Measurements from ENCODE around the gene GAK. TPM values are rescaled to one million over a fixed set of nuclear protein-coding genes. Genes with fewer than 3 reads are reported as not detected.

GAK gene
- total RNA-seq, 3 donors from 2014 or later (not counting 1 experiment from before 2014, with no cell fraction given) = 349 to 358 (median 349) TPM

DNA sequence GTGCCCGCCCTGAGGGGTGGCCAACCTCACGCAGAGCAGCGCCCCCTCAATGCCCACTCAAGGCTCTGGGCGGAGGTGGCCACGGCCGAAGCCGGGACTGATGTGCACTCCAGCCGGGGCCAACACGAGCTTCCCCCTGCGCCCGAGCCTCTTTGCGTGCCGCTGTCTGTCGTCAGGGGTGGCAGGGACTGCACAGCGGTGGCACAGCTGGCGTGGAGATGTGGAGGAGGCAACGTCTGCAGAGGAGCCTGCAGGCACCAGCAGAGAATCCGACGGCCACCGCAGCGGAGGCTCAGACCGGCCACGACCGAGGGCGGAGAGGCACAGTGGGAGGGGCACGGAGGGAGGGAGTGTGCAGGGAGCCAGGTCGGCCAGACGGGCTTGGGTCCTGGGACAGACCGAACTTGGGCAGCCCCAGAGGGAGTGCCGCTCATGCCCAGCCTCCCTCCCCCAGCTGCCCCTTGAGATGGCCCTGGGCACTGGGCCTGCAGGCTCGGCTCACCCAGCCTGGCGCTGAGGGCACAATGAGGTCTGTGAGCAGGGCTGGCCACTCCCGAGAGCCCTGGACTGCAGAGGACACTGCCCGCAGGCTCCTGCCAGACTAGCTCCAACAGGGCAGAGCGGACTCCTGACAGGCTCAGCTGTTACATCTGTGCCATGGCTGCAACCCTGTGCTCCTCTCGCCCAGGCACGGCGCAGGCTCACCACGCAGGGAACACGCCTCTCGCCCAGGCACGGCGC is 59.7 kb downstream of the GAK start:
- TF ChIP-seq, protein P1, sequence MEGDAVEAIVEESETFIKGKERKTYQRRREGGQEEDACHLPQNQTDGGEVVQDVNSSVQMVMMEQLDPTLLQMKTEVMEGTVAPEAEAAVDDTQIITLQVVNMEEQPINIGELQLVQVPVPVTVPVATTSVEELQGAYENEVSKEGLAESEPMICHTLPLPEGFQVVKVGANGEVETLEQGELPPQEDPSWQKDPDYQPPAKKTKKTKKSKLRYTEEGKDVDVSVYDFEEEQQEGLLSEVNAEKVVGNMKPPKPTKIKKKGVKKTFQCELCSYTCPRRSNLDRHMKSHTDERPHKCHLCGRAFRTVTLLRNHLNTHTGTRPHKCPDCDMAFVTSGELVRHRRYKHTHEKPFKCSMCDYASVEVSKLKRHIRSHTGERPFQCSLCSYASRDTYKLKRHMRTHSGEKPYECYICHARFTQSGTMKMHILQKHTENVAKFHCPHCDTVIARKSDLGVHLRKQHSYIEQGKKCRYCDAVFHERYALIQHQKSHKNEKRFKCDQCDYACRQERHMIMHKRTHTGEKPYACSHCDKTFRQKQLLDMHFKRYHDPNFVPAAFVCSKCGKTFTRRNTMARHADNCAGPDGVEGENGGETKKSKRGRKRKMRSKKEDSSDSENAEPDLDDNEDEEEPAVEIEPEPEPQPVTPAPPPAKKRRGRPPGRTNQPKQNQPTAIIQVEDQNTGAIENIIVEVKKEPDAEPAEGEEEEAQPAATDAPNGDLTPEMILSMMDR (IDR thresholded peaks at IDR 0.05) = no peak
- Mint-ChIP-seq H3K9me3 (no peaks in the 10 kb centered on the region), H3K27me3 (ENCODE audit: low read depth in 2 of 2) (no peaks in the 10 kb centered on the region), H3K4me1 (peaks cover 0 to 10% of the 10 kb centered on the region in 2 donors), H3K27ac (no peak overlapping the region), H3K4me3 (no peak overlapping the region), H3K36me3 (peaks cover 16% of the 10 kb centered on the region)
- intact Hi-C loops (cut with micrococcal nuclease) = no loop called here
- DNase-seq = no peak
- WGBS (ENCODE audit: insufficient coverage) = 97% methylated on average over 43 of the region's 43 CpGs
- H3K9me3 ChIP-seq (ENCODE audit: control insufficient read depth, insufficient read depth, low read length) = no peaks in the 10 kb centered on the region
- peaks cover 61% of the 10 kb centered on the region for H3K36me3 ChIP-seq (ENCODE audit: control insufficient read depth, insufficient read depth, low read length)
- no peaks in the 10 kb centered on the region for H3K27me3 ChIP-seq (ENCODE audit: control insufficient read depth, insufficient read depth, low read length)
- ATAC-seq = peak in 1 of 3 donors; percentile 14
- H3K4me3 ChIP-seq (ENCODE audit: low read length) = no peak overlapping the region
- H3K4me1 ChIP-seq (ENCODE audit: control insufficient read depth, insufficient read depth, low read length) = no peaks in the 10 kb centered on the region
- H3K27ac ChIP-seq (ENCODE audit: low read length) = no peak overlapping the region

DNA sequence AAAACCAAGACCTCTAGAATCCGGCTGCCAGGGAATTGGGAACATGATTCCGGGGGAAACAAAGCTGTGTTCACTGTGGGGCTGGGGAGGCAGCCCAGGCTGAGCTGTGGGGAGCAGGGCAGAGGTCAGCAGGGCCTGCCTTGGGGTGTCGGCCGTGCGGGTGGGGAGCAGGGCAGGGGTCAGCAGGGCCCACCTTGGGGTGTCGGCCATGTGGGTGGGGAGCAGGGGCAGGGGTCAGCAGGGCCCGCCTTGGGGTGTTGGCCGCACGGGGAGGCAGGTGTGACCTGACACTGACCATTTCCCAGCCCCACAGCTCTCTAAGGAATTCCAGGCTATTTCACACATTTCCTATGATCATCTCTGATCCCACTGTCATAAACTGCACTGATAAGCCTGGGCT is 60.6 kb downstream of the GAK start:
- Mint-ChIP-seq H3K4me3 (no peak overlapping the region), H3K9me3 (no peaks in the 10 kb centered on the region), H3K27ac (no peak overlapping the region), H3K36me3 (peaks cover 16% of the 10 kb centered on the region), H3K27me3 (ENCODE audit: low read depth in 2 of 2) (no peaks in the 10 kb centered on the region), H3K4me1 (peaks cover 0 to 10% of the 10 kb centered on the region in 2 donors)
- intact Hi-C loops (cut with micrococcal nuclease) = no loop called here
- ATAC-seq (no peak), DNase-seq (no peak)
- no peaks in the 10 kb centered on the region for H3K27me3 ChIP-seq (ENCODE audit: control insufficient read depth, insufficient read depth, low read length)
- H3K4me3 ChIP-seq (ENCODE audit: low read length) = no peak overlapping the region
- WGBS (ENCODE audit: insufficient coverage) = 93% methylated on average over 9 of the region's 9 CpGs
- H3K27ac ChIP-seq (ENCODE audit: low read length) = no peak overlapping the region
- peaks cover 64% of the 10 kb centered on the region for H3K36me3 ChIP-seq (ENCODE audit: control insufficient read depth, insufficient read depth, low read length)
- TF ChIP-seq, protein P1 (IDR thresholded peaks at IDR 0.05) = no peak
- no peaks in the 10 kb centered on the region for H3K4me1 ChIP-seq (ENCODE audit: control insufficient read depth, insufficient read depth, low read length)
- no peaks in the 10 kb centered on the region for H3K9me3 ChIP-seq (ENCODE audit: control insufficient read depth, insufficient read depth, low read length)

DNA sequence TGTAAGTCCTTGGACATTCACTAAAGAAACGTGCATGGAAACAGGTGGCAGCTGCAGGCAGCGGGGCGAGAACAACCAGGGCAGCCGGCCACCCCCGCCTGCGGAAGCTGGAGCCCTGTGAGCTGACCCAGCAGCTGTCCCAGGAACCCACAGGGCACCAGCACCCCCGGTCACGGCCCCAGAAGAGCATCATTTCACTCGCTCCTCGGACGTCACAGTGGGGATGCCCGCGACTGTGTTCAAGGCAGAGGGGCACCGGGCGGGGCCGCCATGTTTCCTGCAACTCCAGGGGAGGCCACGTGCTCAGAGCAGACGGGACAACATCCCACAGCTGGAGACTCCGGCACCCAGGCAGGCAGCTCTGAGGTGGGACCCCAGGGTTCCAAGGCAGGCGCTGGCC is 61.2 kb downstream of the GAK start:
- H3K27ac Mint-ChIP-seq = no peak overlapping the region
- WGBS (ENCODE audit: insufficient coverage) = 97% methylated on average over 20 of the region's 20 CpGs
- no peak for DNase-seq
- H3K36me3 Mint-ChIP-seq = peaks cover 16% of the 10 kb centered on the region
- H3K27me3 ChIP-seq (ENCODE audit: control insufficient read depth, insufficient read depth, low read length) = no peaks in the 10 kb centered on the region
- H3K4me1 Mint-ChIP-seq = peaks cover 0 to 14% of the 10 kb centered on the region in 2 donors
- no peak overlapping the region for H3K4me3 Mint-ChIP-seq
- no peaks in the 10 kb centered on the region for H3K27me3 Mint-ChIP-seq (ENCODE audit: low read depth in 2 of 2)
- H3K9me3 ChIP-seq (ENCODE audit: control insufficient read depth, insufficient read depth, low read length) = no peaks in the 10 kb centered on the region
- intact Hi-C loops (cut with micrococcal nuclease) = no loop called here
- no peaks in the 10 kb centered on the region for H3K9me3 Mint-ChIP-seq
- no peak overlapping the region for H3K27ac ChIP-seq (ENCODE audit: low read length)
- H3K4me3 ChIP-seq (ENCODE audit: low read length) = no peak overlapping the region
- TF ChIP-seq, protein P1 (IDR thresholded peaks at IDR 0.05) = no peak
- H3K4me1 ChIP-seq (ENCODE audit: control insufficient read depth, insufficient read depth, low read length) = no peaks in the 10 kb centered on the region
- no peak for ATAC-seq
- H3K36me3 ChIP-seq (ENCODE audit: control insufficient read depth, insufficient read depth, low read length) = peaks cover 64% of the 10 kb centered on the region

DNA sequence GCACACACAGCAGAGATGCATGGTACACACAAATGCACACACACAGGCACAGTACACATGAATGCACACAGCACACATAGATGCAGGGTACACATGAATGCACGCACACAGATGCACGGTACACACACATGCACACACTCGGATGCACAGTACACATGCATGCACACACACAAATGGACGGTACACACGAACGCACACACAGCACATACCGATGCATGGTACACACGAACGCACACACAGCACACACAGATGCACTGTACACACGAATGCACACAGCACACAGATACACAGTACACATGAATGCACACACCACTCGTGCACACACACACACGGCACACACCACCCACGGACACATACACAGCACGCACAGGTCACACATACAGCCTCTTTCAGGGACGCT is 62.3 kb downstream of the GAK start:
- Histone ChIP-seq H3K9me3 (ENCODE audit: control insufficient read depth, insufficient read depth, low read length) (no peaks in the 10 kb centered on the region), H3K27me3 (ENCODE audit: control insufficient read depth, insufficient read depth, low read length) (no peaks in the 10 kb centered on the region), H3K36me3 (ENCODE audit: control insufficient read depth, insufficient read depth, low read length) (peaks cover 70% of the 10 kb centered on the region), H3K4me3 (ENCODE audit: low read length) (no peak overlapping the region), H3K27ac (ENCODE audit: low read length) (no peak overlapping the region), H3K4me1 (ENCODE audit: control insufficient read depth, insufficient read depth, low read length) (no peaks in the 10 kb centered on the region)
- WGBS (ENCODE audit: insufficient coverage) = 97% methylated on average over 15 of the region's 15 CpGs
- Mint-ChIP-seq H3K4me3 (no peak overlapping the region), H3K9me3 (no peaks in the 10 kb centered on the region), H3K27me3 (ENCODE audit: low read depth in 2 of 2) (no peaks in the 10 kb centered on the region), H3K36me3 (peaks cover 11% of the 10 kb centered on the region), H3K27ac (no peak overlapping the region), H3K4me1 (peaks cover 0 to 11% of the 10 kb centered on the region in 2 donors)
- ATAC-seq = no peak
- intact Hi-C loops (cut with micrococcal nuclease) = no loop called here
- TF ChIP-seq, protein P1 (IDR thresholded peaks at IDR 0.05) = no peak
- no peak for DNase-seq

All from natural killer cell (primary cell).